ENCODE results near the gene COL18A1.

COL18A1 gene

DNA sequence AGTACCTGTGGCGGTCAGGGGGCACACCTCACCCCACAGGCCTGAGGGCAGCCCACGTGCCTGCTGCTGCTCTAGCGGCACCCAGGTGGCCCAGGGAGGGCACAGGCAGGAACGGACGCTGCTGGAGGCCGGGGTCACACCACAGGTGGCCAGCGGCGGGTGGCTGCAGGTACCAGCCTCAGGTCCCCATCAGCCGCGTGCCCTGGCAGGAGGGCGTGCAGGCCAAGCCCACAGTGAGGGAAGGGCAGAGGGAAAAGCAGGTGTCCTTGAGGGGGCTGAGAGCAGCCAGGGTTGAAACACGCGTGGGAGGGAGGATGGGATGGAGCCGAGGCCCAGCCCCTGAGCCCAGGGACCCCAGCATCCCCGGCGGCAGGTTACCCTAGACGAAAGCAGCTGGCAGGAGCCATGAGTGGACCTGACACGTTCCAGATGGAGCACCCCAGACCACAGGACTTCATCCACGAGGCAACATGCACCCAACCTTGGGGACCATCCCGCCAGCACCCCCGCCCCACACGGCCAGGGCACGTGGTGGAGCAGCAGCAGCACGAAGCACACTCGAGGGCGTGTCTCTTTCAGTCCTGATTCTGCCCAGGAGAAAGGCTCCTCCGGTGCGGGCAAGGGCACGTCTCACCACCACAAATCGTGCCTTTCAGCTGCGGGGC lies 133.5 kb downstream of the COL18A1 start:
- no peak for DNase-seq

DNA sequence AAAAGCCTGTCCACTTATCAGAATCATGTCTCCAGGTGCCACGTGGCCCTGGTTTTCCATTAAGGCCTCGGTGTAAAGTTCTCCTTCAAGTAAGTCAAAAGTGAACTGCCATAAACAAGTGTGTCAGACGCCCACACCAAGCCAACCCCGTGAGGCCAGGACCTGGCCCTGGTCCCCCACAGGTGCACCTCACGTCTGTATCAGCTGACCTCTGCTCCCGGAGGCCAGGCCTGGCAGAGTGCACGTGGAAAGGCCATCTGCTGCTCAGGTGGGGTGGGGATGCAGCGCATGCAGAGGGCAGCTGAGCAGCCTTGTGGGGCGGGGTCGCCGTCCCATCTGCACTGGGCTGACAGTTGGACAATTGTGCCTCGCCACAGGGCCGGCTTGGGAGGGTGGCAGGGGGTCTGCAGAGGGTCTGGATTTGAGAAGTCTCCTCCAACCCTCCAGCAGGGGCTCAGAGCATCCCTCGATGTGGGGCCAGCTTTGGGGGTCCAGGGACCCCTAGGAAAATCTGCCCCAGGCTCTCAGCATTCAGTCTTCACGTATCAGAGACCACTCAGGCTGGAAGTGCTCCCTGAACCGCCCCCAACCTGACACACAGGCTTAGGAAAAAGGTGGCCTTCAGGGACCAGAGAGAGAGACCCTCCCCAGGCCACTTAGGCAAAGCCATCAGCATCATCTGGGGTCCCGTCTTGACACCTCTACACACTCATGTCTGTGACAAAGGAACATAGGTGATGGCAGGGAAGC lies 134.3 kb downstream of the COL18A1 start:
- DNase-seq = no peak

DNA sequence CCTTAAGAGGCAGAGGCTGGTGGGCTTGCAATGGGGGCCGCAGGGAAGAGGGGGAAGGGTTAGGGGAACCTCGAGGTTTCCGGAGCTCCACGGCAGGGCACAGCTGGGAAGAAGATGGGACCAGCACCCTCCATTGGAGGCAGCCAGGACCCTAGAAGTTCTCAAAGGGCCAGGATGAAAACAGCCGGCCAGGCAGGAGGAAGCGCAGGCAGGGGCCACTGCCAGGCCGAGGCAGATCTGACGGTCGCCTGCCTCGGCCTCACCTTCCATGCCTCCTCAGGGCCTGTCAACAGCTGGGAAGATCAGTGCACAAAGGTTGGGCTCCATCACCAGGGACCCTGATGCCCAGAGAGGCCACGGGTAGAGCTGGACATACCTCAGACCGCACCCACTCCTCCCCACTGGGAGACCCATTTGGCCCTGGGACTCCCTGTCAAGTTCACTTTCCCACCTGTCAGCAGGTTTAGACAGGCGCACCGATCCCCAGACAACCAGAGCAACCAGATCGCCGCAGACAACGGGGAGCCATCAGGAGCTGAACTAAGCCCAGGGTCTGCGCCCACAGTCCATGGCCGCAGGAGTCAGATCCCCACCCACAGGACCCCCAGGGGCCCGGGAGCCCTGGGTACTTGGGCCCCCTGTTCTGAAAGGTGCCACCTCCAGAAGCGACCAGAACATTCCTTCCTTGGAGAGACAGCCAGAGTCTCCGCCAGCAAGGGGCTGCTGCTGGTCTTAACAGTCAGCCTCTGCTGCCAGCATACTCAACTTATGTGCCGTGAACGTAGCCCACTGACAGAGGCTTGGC lies 135.0 kb downstream of the COL18A1 start:
- DNase-seq = no peak

DNA sequence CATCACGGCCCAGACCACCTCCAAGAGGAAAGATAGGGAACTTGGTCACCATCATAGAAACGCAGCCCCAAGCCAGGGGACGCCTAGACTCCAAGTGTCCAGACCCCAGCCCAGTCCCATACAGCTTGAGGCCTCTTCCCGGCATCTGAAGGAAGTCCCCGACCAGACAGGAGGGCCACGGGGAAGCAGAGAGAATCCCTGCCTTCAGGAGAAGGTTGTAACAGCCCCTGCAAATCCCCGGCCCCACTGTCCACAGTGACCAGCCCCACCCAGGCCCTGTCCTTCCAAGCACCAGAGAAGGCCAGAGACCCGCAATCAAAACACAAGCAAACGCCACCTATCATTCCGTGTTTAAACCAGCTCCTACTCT lies 135.6 kb downstream of the COL18A1 start:
- DNase-seq = no peak

DNA sequence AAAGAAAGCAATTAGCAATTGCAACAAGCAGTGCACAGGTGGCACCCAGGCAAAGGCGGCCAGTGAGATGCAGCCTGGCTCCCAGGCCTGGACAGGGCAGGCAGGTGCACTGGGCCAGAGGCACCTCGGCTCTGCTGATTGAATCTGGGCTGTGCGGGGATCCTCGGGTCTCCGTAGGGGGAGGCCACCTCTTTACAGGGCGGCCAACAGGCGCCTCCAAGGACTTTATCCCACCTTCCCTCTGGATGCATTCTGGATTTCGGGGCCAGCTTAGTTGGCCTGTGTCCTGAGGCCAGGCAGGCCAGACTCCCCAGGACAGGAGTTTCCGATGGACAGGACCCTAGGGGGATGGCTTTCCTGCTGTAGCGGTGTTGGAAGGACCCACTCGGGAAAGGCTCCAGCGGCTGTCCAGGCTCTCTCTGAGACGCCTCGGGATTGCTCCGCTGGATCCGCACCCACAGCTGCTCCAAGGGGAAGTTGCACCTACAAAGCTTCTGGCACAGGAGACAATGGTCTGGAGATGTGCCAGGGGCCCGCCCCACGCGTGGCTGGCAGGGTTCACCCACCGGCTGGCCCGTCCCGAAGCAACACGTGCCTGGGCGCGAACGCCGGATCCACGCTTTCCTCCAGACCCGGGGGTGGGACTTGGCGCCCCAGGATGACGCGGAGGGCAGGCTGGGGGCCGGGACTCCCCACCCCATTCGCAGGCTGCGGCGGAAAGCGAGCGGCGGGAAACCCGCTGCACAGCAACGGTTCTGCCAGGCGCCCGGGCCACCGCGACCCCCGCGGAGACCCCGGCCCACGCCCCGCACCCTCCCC lies 136.5 kb downstream of the COL18A1 start:
- peak; percentile 80 for DNase-seq

DNA sequence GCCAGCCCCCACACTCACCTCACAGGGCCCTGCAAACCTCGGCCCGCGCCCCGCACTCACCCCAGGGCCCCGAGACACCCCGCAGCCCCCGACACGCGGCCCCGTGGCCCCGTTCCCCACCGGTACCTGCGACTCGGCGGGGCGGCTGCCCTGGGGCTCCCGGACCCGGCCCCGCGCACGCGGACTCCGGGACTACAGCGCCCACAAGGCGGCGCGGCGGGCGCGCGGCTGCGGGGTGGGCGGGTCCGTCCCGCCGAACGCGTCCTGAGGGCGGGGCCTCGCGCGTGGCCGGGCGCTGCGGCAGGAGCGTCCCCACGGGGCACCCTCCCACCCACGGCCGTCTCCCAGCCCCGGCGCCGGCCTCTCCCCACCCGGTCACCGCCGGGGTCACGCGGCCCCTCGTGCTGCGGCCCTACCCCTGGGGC lies 137.3 kb downstream of the COL18A1 start, which contains the start of gene SLC19A1:
Gene SLC19A1 (minus strand): TSS at position 199 of the 425 bp plus-strand sequence. CDS start 4,481 bp downstream, outside the sequence.
- DNase-seq = peak; percentile 80

DNA sequence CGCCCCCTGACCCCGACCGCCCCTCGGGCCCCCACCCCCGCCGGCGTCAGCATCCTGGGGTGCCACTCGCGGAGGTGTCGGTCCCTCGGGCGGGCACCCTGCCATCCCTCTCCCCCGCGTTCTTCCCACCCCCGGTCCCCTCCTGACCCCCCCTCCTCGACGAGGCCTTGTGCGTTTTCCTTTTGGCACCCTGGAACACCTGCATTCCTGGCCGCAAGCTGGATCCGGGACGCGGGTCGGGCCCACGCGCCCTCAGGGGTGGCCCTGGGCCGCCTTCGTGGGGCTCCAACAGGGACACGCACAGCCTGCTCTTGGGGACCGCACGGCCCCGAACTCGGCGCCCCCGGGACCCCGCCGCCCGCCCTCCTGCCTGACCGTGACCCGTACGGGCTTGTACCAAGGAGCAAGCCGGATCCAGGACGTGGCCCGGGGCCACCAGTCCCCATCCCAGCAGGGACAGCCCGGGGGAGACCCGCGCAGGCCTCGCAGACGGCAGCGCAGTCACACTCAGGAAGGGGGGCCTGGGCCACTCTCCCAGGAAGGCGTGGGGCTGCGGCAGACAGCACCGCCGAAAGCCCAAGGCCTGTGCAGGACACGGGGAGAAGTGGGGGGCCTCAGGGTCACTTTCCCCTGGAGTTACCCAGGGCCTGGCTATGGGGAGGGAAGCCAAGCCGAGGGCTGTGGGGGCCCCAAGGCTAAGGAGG lies 137.9 kb downstream of the COL18A1 start:
- DNase-seq = no peak

DNA sequence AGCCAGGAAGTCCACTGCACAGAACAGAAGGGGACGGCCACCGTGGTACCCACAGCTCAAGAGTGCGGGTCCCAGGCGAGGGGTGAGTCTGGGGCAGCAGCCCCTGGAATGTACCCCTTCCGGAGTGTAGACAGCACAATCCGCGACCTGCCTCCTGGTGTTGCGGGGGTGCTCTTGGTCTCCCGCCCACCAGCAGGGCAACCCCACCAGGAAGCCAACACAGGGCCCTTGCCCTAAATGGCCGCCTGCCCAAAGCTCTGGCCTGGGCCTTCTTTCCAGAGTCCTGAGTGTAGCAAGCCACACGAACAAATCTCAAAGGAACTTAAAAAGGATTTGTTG lies 138.4 kb downstream of the COL18A1 start:
- DNase-seq = no peak

DNA sequence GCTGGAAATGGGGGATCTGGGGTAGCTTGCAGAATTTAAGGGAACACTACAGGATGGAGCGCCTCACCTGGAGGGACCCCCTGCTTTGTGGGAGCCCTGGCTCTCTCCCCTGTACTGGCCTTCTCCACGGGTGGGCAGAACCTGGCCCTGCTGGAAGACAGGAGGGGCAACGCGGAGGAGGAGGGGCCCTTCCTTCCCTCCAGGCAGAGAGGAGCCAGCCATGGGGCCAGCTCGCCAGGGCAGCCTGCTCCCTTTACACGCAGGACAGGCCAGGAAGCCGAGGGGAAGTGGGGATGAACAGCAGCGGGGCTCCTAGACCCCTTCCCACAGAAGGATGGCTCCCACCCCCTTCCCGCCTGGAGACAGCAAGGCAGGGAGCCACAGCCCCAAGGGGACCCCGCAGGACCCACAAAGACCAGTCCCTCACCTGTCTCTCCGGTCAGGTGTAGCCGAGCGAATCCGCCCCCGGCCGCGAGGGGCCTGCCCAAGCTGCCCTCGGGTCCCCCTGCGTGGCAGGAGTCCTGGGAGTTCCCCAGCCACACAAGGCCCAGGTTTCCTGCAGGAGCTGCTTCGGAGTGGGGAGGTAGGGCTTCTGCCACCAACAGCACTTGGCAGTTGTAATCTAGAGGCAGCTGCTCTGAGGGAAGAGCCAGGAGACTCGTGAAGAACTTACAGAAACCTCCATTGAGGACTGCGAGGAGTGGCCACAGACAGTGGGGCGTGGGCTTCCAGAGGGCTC lies 138.9 kb downstream of the COL18A1 start:
- no peak for DNase-seq

DNA sequence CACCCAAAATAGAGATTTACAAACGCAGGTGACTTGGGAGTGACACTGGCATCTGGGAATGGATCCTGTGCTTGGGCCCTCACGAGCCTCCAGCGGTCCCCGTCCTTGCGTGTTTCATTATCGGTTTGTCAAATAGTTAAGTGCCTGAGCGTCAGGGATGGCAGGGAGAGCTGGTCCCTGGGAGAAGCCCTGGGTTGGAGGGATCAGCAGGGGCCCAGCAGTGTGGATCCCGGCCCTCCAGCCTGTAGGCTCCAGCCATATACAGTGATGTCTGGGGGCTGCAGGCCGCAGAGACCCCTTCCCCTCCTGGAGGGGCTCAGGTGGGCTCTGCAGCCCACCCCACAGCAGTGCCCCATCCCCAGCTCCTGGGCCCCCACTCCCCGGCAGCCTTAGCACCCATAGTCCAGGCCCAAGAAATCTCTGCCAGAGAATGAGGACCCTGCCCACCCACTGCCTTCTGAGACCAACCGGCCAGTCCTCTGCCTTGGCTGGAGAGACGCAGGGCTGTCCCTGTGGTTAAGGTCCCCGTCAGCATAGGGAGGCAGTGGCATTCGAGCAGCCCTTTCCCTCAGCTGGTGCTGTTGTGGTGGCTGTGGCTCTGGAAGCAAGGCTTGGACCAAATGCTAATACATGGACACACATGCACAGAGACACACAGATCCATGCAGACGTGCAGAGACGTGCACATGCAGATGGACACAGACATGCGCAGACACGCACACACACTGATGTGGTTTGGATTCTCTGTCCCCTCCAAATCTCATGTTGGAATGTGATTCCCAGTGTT lies 139.7 kb downstream of the COL18A1 start:
- no peak for DNase-seq

DNA sequence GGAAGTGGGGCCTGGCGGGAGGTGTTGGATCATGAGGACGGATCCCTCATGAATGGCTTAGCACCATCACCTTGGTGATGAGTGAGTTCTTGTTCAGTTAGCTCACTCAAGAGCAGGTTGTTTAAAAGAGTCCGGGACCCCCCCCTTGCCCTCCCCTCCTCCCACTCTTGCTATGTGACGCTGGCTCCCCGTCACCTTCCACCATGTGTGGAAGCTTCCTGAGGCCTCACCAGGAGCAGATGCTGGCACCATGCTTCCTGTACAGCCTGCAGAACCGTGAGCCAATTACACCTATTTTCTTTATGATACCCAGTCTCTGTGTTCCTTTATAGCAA lies 140.2 kb downstream of the COL18A1 start:
- DNase-seq = no peak

DNA sequence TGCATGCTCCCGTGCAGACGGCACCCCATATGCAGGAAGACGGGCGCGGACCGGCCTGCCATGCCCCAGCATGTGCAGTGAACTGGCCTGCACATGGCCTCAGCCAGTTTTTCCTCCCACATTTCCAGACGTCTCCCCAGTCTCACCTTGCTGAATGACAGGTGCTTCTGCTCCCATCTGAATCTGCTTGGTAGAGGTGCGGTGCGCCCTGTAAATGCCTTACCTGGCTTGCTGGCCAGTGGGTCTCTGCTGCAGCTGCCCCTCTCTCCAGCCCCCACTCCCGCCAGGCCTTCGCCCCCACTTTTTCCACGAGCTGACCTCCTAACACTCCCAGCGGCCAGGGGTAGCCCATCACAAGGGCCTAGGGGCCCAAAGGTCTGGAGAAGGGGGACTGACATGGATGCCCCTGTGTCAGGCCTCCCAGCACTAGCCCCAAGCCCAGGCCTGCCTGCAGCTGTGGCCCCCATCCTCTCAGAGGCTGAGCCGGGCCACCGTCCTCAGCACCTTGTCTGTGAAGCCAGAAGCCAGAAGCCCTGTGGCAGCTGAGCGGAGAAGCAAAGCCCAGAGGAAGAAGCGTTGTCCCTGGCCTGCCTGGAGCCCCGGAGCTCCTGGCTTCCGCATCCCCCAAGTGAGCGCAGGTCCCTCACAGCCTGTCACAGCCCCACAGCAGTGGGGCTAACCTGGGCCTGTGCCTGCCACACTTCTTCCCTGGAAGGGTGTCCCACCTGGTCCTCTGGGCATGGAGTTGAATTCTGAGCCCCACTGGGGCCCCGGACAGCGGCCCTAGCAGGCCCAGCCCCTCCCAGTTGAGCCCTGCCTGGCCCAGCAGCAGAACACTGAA lies 140.9 kb downstream of the COL18A1 start:
- no peak for DNase-seq

DNA sequence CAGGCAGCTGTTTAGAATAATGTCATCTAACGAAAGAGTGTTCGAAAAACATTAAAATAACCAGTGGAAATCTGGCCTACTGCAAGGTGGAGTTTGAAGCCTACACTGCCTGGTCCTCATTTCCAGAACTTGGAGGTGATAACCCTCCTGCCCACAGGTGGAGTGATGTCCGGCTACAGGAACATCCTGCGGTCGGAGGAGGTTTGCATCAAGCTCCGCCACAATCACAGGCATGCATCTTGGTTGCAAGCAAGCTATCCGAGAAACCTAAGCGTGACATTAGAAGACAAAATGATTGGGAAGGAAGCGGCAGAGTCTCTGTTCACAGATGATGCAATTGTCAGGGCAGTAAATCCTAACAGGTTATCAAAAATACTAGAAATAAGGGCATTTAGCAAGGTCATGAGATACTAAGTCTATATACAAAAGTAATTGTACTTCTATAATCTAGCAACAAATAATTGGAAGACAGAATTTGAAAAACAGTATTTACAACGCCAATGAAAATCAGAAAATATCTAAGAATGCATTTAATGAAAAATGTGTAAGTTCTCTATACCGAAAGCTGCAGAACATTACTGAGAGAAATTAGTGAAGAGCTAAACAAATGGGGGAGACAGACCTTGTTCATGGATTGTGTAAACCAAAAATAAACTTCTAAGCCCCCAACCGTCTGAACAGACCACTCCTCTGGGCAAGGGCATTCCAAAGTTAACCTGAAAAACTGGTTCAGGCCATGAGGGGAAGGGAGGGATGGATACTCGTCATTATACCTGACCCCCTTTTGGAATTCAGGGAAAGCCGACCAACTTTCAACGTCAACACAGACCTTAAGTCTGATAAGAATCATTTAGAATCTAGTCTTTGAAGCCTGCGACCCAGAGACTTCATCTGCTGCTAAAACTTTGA lies 141.9 kb downstream of the COL18A1 start:
- no peak for DNase-seq

DNA sequence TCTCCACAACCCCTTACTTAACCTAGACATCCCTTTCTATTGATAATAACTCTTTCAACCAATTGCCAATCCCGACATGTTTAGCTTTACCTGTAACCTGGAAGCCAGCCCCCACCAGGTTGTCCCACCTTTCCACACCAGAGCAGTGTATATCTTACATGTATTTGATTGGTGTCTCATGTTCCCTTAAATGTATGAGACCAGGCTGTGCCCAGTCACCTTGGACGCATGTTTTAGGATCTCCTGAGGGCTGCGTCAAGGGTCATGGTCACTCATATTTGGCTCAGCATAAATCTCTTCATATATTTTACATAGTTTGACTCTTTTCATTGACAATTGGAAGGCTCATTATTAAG lies 142.6 kb downstream of the COL18A1 start:
- DNase-seq = no peak

DNA sequence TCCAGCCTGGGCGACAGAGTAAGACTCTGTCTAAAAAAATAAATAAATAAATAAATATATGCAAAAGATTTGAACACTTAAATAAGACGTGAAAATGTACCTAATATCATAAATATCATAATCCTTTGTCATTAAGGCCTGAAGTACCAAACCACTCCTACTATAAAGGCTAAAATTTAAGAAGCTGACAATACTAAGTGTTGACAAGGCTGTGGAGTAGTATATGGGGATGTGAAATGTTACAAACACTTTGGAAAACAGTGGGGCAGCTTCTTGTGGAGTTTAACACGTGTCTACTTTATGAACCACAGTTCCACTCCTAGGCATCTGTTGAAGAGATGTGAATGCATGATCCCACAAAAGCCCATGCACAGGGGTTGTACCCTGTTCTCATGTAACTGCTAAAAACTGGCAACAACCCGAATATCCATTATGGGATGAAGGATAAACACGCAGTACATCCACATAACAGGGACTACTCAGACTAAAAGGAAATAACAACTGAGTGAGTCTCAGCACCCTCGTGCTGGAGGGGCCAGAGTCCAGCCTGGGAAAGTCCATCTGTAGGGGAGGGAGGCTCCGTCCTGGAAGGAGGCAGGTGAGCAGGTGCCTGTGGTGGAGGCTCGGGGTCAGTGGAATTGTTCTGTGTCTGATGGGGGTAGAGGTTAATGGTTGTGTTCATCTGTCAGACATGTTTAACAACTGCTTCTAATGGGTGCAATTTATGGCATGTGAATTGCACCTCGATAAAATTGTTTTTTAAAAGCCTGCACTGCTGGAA lies 143.9 kb downstream of the COL18A1 start:
- DNase-seq = no peak

DNA sequence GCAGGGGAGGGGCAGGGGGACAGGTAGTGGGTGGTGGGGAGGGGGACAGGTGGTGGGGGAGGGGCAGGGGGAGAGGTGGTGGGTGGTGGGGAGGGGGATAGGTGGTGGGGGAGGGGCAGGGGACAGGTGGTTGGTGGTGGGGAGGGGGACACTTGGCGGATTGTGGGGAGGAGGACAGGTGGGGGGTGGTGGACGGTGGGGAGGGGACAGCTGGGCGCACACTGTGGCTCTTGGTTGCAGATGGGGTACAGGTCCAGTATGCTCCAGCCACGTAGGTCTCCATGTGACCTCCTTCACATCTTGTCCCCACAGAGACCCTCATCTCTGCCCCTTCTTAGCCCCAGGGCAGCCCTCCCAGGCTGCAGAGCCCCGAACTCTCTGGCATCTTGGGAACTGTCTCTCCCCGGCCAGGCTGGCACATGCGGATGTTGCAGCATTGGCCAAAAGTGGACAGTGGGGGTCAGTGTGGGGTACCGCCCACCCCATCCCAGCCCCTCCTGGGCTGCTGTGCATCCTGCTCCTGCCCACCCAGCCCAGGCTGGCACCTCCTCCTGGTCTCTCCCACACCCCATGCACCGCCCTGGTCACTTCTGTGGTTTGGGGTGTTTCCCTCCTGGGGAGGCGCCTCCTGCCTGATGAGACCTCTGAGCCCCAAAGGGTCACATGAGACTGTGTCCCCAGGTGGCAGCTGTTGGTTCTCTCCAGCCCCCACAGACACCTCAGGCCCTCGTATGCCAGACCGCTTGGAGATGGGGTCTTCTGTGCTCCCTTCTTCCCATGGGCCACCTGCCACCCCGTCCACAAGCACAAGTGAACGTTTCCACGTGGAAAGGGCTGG lies 144.9 kb downstream of the COL18A1 start:
- no peak for DNase-seq

All from stimulated activated CD4-positive, alpha-beta T cell treated with anti-CD3 and anti-CD28 coated beads, Interleukin-12 subunit alpha, Interleukin-12 subunit beta, amount 100 ng/mL, for 4 hours (primary cell).